HUDEP-2 (cell line): ENCODE measurements around the gene GTF2IRD1.
A peak's percentile ranks its signal among the peaks of the same experiment; 100 is the strongest.

Experiments used
- DNase-seq, 76 experiments: peaks; one replicate each; lab custom pipeline; 2025; ENCODE audit not compliant: unreplicated experiment in 76 of 76; lab: John Stamatoyannopoulos, UW

Gene GTF2IRD1

DNA sequence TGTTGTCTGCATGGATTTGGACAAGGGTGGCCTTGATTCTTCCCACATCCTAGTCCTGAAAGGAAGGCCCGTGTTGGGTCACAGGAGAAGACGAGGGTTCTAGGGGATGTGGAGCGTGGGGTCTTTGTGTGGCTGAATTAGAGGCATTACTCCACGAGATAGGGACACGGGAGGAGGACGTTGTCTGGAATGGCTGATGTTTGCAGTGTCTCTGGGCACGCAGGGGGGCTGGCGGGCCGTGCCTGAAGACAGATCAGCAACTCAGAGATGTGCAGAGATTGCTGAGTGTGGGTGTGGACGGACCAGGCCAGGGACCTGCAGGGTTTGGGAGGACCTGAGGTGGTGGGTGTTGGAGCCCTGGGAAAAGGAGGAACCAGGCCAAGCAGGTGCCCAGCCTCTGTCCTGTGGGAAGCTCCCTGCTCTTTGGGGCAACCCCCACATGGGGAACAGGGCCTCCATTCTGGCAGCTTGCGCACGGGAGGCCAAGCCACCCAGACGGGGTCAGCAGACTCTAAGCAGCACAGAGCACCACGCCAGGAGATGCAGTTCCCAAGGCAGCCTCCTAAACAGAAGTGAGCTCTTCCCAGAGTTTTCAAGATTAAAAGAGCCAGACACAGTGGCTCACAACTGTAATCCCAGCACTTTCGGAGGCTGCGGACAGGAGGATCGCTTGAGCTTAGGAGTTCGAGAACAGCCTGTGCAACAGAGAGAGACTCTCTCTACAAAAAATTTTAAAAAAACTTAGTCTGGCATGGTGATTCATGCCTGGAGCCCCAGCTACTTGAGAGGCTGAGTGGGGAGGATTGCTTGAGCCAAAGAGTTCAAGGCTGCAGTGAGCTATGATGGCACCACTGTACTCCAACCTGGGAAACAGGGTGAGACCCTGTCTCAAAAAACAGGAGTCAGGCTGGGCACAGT, 132.8 kb downstream of the GTF2IRD1 start:
- DNase-seq = no peak

DNA sequence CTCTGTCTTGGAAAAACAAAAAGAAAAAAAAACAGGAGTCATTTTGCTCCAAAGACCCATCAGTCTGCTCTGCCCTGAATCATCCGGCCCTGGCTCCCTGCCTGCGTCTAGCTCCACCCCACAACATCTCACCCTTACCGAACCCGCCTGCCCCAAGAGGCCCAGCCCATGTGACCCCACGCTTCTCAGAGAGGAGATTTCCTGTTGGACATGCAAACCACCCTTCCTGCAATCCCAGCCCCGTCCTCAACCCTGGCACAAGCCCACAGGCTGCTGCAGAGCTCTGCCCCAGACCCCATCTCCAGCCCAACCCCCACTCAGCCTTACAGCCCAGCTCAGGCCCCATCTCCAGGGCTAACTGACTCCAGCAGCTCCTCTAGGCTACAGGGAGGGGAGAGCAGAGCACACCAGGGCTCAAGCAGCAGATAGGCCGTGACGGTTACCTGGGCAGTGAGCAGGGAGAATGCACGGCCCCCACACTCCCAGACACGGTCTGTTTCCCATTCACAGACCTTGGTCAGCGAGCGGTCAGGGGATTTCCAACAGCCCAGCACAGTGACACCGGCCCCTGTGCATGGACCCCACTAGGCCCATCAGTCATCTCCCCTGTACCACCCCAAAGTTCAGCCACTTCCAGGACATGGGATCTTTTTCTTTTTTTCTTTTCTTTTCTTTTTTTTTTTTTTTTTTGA, 133.9 kb downstream of the GTF2IRD1 start:
- peak in 72 of 76 experiments; percentile 19 to 87 (median 67) for DNase-seq

DNA sequence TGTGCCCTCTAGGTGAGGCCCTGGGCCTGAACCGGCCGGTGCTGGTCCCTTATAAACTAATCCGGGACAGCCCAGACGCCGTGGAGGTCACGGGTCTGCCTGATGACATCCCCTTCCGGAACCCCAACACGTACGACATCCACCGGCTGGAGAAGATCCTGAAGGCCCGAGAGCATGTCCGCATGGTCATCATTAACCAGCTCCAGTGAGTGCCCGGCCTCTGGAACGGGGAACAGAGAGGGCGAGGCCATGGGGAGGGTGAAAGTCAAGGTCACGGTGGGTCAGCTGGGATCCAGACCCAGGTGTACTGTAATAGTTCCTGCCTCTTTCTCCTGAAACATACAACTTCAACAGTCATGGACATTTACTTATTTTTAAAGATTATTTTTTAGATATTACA, 137.1 kb downstream of the GTF2IRD1 start:
- DNase-seq = no peak

DNA sequence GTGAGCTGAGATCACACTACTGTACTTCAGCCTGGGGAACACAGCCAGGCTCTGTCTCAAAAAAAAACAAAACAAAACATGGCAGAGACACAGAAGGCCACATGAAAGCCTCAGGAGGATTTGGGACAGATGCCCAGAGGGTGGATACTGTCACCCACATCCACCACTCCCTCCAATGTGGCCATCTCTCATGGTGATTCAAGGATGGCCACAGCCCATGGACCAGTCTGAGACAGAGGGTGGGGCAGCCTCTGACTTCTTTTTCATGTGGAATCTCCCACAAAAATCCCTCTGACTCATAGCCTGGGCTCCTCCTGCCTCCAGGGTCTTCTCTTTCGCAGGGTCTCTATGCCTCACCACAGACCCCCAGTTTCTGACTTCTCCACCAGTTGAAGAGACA, 144.9 kb downstream of the GTF2IRD1 start:
- no peak for DNase-seq

DNA sequence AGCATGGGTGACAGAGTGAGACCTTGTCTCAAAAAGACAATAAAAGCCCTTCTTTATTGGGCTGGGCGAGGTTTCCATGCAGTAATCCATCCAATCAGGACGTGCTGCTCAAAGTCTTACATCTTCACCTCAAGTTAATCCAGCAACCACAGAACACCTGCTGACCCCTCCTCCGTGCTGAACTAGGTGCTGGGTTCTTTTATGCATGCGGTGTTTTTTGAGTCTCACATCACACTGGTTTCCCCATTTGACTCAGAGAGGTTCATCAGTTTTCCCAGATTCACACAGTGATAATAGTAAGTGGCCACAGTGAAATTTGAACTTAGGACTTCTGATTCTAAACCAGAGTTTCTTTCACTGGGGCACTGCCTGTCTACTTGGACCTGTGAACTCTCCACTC, 145.5 kb downstream of the GTF2IRD1 start:
- no peak for DNase-seq

DNA sequence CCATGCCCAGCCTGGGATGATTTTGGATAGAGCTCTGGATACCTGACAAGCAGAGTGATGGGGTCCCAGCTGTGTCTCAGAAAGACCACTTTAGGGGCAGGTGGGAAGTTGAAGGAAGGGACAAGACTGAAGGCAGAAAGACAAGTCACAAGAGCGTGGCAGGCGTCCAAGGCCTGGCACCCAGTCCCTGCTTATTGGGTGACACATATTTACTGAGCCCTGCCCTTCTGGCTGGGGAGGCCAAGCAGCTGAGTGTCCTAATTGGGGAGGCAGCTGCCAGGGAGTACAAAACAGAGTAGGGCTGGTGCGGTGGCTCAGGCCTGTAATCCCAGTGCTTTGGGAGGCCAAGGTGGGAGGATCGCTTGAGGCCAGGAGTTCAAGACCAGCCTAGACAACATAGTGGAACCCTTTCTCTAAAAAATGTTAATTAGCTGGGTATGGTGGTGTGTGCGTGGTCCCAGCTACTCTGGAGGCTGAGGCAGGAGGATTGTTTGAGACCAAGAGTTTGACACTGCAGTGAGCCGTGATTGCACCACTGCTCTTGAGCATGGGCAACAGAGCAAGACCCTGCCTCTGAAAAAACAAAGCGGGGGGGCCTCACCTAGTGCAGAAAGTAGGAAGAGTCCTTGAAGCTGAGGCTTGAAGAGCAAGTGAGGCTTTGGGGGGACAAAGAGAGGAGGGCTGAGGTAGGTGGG, 150.8 kb downstream of the GTF2IRD1 start:
- peak in 70 of 76 experiments; percentile 10 to 81 (median 56) for DNase-seq

DNA sequence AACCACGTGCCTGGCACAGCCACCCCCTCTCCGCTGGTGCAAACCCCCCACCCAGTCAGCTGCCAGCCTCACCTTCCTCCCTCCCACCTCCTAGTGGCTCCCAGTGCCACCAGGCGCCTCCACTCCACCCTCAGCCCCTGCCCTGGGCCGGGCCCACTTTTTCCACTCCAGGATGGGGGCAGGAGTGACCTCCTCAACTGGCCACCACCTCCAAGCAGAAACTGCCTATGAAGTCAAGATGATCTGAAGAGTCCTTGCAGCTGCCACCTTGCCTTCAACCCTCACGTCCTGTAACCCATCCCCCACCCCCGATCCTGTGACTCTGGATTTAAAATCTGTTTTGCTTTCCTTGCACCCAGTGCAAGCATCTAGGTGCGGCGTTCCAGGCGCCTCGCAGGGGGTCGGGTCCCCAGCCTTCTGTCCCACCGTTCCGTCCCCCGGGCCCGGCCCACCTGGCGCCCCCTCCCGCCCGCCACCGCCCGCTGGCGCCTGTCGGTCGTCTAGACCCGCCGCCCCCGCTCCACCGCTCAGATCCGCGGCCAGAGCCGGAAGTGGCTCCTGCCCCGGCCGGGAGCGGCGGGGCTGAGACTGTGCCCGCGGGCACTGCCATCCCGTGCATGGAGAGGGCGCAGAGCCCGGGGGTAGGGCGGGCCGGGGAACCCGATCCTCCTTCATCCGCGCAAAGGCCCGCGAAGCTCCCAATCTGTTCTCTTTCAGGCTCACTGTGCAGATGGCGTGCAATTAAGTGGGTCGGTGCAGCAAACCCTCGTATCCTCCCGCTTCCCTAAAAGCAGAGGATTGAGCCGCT, 152.6 kb downstream of the GTF2IRD1 start:
- DNase-seq = peak in 1 of 76 experiments; percentile 4

DNA sequence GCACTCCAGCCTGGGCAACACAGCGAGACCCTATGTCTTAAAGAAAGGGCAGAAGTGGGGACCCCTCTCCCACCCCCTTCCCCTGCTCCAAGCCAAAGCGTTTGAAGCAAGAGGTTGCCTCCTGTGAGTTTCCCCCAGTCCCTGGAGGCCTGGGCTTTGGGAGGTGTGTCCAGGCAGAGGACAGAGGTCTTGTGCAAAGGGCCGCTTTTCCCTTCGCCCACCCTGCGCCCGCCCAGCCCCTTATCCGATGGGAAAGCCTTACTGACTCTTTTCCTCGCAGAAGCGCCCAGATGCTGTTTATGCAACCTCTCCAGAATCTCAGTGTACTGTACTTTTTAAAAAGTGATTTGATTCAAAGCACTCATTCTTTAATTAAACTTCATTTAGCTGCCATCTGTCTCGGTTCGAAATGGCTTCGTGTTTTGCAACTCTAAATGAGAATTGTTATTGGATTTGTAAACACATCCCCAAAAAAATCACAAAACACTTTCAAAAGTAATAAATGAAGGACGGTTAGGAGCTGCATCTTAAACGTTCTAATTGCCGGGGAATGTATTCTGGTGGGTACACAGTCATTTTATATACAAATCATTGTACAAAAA, 153.3 kb downstream of the GTF2IRD1 start:
- no peak for DNase-seq

DNA sequence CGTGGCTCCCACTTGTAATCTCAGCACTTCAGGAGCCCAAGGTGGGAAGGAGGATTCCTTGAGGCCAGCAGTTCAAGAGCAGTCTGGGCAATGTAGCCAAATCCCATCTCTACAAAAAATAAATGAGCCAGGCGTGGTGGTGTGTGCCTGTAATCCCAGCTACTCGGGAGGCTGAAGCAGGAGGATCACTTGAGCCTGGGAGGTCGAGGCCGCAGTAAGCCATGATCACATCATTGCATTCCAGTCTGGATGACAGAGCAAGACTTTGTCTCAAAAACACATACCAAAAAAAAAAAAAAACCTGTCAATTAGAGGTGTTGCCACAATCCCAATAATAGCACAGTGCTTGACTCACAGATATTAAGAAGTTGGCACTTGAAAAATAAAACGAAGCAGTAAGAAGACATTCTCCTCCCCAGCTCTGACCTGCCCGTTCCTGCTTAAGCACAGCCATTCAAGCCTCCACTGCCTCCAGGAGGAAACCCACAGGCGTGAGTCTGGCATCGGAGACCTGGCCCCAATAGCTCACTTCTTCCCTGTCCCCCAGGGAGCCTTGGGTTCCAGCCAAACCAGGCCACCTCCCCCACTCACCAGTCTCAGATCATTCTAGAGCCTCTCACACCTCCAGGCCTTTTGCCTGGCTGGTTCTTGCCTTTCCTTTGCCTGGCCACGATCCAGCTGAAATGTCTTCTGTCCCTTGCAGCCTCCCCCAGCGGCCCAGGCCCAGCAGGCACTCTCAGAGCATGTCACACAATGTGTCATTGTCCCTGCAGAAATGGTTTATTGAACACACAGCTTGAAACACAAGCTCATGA, 158.5 kb downstream of the GTF2IRD1 start:
- DNase-seq = peak in 4 of 76 experiments; percentile 4 to 9 (median 6)

DNA sequence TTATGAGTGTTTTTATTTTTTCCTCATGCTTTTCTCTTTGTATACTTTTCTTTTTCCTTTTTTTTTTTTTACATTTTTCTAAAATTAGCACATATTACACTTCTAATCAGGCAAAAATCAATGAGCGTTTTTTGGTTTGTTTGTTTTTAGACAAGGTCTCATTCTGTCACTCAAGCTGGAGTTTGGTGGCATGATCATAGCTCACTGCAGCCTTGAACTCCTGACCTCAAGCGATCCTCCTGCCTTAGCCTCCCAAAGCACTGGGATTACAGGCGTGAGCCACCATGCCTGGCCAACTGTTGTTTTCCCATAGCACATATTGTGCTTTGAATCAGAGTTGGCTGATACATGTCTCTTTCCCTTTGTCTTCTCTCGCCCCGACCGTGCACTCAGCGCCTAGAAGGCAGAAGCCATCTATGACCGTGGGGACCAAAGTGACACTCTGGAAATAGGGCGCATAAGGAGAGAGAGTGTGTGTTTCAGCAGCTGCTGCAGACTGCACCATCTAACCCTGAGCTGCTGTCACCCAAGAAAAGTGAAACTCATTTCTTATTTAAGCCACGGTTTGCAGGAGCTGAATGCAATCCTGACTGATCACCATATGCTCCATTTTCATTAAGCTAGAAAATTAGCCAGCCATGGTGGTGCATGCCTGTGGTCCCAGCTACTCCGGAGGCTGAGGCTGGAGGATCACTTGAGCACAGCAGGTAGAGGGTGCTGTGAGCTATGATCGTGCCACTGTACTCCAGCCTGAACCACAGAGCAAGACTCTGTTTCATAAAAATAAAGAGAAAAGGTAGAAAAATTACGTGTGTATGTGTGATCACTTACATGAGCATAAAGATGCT, 162.5 kb downstream of the GTF2IRD1 start:
- DNase-seq = no peak

DNA sequence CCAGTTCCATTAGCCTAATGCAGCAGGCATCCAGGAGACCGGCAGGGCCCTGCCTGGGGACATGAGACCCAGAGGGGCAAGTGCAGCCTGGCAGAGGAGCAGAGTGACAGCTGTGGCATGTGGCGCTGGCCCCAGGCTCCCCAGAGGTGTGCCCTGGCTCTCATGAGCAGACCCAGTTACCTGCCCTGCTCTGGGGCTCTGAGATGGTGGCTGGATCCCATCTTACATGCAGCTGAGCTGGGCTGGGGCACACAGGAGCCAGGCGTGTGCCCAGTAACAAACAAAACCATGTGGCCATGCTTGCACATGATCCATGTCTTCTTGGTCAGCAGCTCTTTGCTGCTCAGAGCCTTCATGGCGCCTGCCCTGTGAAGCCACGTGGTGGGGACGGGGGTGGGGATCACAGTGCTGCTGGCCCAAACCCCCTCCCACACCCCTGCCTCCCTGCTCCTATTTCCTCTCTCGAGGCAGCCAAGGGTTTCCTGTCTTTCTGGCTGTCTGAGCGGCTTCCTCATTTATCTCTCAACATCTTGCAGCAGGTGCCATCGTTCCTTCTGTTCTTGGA, 163.6 kb downstream of the GTF2IRD1 start:
- no peak for DNase-seq

DNA sequence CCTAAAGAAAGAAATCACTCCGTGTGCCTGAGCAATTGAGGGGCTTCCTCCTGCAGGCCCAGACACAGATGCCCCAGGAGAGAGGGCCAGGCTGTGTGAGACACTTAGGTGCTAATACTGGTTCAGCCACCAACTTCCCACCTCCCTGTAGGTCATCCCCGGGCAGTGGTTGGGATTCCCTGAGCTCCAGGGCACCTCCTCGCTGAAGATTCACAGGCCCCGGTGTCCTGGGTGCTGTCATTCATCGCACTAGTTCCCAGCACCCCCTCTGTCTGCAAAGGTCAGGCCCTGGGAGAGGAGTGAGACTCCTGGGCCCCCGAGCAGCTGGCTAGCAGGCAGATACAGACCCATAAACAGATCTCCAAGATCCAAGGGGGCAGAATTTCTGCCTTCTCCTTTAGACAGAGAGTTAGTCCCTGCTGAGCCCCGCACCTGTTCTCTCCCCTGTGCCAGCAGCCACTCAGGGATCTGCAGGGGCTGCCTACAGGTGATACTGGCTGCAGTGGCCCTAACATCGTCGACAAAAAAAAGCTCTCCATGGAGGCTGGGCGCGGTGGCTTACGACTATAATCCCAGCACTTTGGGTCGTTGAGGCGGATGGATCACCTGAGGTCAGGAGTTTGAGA, 165.6 kb downstream of the GTF2IRD1 start:
- no peak for DNase-seq

DNA sequence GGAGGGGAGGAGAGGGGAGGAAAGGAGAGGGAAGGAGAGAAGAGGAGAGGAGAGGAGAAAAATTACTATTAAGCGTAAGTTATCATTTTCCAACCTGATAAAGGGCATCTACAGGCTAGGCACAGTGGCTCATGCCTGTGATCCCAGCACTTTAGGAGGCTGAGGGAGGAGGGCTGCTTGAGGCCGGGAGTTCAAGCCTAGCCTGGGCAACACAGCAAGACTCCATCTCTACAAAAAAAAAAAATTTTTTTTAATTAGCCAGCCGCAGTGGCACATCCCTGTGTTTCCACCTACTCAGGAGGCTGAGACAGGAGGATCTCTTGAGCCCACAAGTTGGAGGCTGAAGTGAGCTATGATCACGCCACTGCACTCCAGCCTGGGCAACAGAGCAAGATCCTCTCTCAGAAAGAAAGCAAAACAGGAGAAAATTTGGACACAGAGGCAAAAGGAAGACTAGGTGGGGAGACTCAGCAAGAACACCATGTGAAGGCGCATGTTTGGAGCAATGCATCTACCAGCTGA, 168.6 kb downstream of the GTF2IRD1 start:
- DNase-seq = no peak

DNA sequence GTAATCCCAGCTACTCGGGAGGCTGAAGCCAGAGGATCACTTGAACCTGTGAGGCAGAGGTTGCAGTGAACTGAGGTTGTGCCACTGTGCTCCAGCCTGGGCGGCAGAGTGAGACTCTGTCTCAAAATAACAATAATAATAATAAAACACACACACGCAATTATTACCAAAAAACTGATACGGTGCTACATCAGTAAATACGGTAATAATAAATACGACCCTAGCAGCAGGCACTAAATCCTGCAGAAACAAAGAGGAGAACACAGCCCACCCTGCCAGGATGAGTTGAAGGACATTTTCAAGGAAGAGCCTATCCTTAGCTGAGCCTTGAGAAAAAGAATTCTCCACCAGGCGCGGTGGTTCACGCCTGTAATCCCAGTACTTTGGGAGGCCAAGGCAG, 169.4 kb downstream of the GTF2IRD1 start:
- no peak for DNase-seq

DNA sequence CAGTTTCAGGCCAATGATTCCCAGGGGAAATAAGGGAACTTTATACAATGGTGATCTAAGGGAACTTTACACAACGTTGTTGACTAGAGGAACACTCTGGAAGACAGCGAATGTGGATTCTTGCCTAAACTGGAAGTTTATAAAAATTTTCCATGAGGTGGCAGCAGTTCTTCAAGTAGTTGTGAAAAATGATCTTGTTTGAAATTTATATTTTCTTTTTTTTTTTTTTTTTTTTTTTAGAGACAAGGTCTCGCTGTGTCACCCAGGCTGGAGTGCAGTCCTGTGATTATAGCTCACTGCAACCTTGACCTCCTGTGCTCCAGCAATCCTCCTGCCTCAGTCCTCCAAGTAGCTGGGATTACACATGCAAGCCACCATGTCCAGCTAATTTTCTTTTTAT, 171.7 kb downstream of the GTF2IRD1 start:
- DNase-seq = no peak

DNA sequence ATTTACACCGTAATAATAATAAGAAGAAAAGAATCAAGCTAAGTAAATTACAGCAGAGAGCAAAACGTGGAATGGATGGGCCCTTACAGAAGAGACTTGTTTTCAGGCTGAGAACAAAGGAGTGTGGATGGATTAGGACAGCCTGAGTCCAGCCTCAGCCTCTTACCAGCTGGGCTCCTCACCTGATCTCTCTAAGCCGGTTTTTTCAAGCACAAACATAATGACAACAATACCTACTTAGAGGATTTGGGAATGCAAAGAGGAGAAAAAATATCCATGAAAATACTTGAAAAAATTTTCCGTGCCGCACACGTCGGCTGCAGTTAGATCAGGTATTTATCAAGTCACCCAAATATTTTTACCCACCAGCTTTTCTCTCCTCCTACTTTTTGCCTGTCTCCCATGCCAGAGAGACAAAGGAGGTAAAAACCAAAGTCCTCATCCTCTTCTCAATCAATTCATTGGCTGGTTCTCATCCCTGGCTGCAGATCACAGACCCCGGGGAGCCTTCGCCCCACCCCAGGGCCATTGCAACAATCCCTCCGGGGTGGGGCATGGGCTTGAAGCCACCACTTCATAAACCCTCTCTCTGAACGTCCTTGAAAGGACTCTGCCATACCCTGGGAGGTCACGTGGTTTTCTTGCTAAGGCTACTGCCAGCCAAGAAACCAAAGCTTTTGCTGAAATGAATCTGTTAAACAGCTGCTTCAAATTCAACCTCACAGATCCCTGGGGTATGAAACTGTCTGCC, 174.1 kb downstream of the GTF2IRD1 start:
- DNase-seq = peak in 1 of 76 experiments; percentile 6

DNA sequence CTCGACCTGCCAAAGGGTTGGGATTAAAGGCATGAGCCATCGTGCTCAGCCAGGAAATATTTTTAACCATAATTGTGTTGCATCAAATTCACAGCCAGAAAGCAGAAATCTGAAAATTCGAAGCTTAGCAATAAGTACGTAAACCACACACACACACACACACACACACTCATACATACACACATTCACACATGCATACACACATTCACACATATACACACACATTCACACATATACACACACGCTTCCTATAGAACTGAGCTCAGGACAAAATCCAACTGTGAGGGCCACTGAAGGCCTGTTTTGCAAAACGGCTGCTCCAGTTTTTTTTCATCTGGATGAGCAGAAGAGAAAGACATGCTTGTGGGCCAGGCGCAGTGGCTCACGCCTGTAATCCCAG, 178.8 kb downstream of the GTF2IRD1 start:
- no peak for DNase-seq
